ENCODE measurements around the gene KLHDC7A. TPM values are rescaled to one million over a fixed set of nuclear protein-coding genes. Genes with fewer than 3 reads are reported as not detected.
A peak's percentile ranks its signal among the peaks of the same experiment; 100 is the strongest.

KLHDC7A gene
- polyA plus RNA-seq (2011; rRNA removed), result 0.74 and 1.1 TPM in 2 replicates
- polyA plus RNA-seq (2012; cell fraction: cytosol; rRNA removed), result 0.49 and 0.79 TPM in 2 replicates
- 2.0 and 2.3 TPM in 2 replicates for polyA plus RNA-seq (2012; cell fraction: nucleus; rRNA removed)
- 2.3 to 2.9 TPM (median 2.3 TPM) in 3 replicates for polyA plus RNA-seq (2017; fragmentation: RNase III; extraction: RNeasy Plus Mini Kit Qiagen cat#74134 plus additional on column Dnase treatment)
- 0.88 and 1.4 TPM in 2 replicates for polyA minus RNA-seq (2011; rRNA and poly(A)+ RNA removed)

GRCh38 chr1:18480315-18481189 is at the start of gene KLHDC7A:
TSS of gene KLHDC7A (plus strand) at chr1:18480930. CDS start at chr1:18480982, 52 bp downstream.
- ChIA-PET CTCF (interaction anchor here (0.5 to 1.0 kb wide), 3 partner anchors 8 to 829 kb away, joined by 3 read pairs; no protein-coding TSS in a partner anchor), POLR2A (no interaction called here)
- no peak for TF ChIP-seq FOSL2 (IDR thresholded peaks at IDR 0.05)
- 0 out of 2 replicates have a peak, but pooled peaks have one; percentile 16 for TF ChIP-seq FOSL2 (CRISPR knock-in tag; IDR thresholded peaks at IDR 0.05)
- TF ChIP-seq EP300 (IDR thresholded peaks at IDR 0.05), result no peak
- TF ChIP-seq ZSCAN20 (CRISPR knock-in tag; IDR thresholded peaks at IDR 0.05), result no peak
- no peak for TF ChIP-seq TFCP2L1 (CRISPR knock-in tag; IDR thresholded peaks at IDR 0.05)
- peak in 1 of 2 experiments; percentile 12; a peak in 1 of 5 replicates for TF ChIP-seq JUN (IDR thresholded peaks at IDR 0.05)
- no peak for TF ChIP-seq ELK1 (IDR thresholded peaks at IDR 0.05; ENCODE audit: low read depth, low read length)
- TF ChIP-seq, protein P1, sequence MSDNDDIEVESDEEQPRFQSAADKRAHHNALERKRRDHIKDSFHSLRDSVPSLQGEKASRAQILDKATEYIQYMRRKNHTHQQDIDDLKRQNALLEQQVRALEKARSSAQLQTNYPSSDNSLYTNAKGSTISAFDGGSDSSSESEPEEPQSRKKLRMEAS (IDR thresholded peaks at IDR 0.05), result peak; percentile 77
- no peak for TF ChIP-seq RARB (CRISPR knock-in tag; IDR thresholded peaks at IDR 0.05)
- no peak for TF ChIP-seq FOSB (CRISPR knock-in tag; IDR thresholded peaks at IDR 0.05)
- no peak for TF ChIP-seq ESRRA (IDR thresholded peaks at IDR 0.05; ENCODE audit: borderline replicate concordance, low read length)
- no peak for TF ChIP-seq SMC3 (IDR thresholded peaks at IDR 0.05)
- no peak for TF ChIP-seq MAFK (IDR thresholded peaks at IDR 0.05; ENCODE audit: partially characterized antibody)
- TF ChIP-seq ZNF302 (CRISPR knock-in tag; IDR thresholded peaks at IDR 0.05), result no peak
- no peak for TF ChIP-seq CBX2 (IDR thresholded peaks at IDR 0.05; ENCODE audit: borderline replicate concordance, low read depth)
- no peaks in the 10 kb centered on the region for H3K9me3 ChIP-seq
- peak within 1 kb of the TSS; percentile 89 to 97 for H3K27ac ChIP-seq
- H3K4me1 ChIP-seq, result peaks cover 22% of the 10 kb centered on the region
- ATAC-seq (peak; percentile 90 to 97), DNase-seq (ENCODE audit: low read depth in 1 of 2, low spot score in 1 of 2) (peak; percentile 60 to 70), FAIRE-seq (no peak)
- peak within 1 kb of the TSS; percentile 88 for H3K4me2 ChIP-seq
- H3K4me3 ChIP-seq, result 0 out of 3 replicates have a peak within 1 kb of the TSS, but pooled peaks have one; percentile 22
- WGBS (ENCODE audit: missing lambda C conversion rate), result 3% methylated on average over 11 of the region's 13 CpGs

GRCh38 chr1:18434041-18434440 is 46.7 kb upstream of the KLHDC7A start:
- H3K4me2 ChIP-seq, result no peak overlapping the region
- H3K9me3 ChIP-seq, result no peaks in the 10 kb centered on the region
- ChIA-PET CTCF (no interaction called here), POLR2A (no interaction called here)
- WGBS (ENCODE audit: missing lambda C conversion rate), result 5% methylated on average over 2 of the region's 3 CpGs
- H3K27ac ChIP-seq, result no peak overlapping the region
- no peak overlapping the region for H3K4me3 ChIP-seq
- no peak for FAIRE-seq
- no peaks in the 10 kb centered on the region for H3K4me1 ChIP-seq
- DNase-seq (ENCODE audit: low read depth in 1 of 2, low spot score in 1 of 2), result no peak
- no peak for ATAC-seq
- TF ChIP-seq SMC3 (IDR thresholded peaks at IDR 0.05) (no peak), PHF8 (IDR thresholded peaks at IDR 0.05; ENCODE audit: borderline replicate concordance, low read depth) (no peak), EP300 (IDR thresholded peaks at IDR 0.05) (no peak), POLR2AphosphoS2 (conservative IDR thresholded peaks at IDR 0.05; ENCODE audit: low read length) (no peak), CBX2 (IDR thresholded peaks at IDR 0.05; ENCODE audit: borderline replicate concordance, low read depth) (no peak), ATOH8 (CRISPR knock-in tag; IDR thresholded peaks at IDR 0.05; ENCODE audit: low read depth) (no peak), RCOR1 (IDR thresholded peaks at IDR 0.05; ENCODE audit: low read depth, low read length) (no peak), ZFP36 (IDR thresholded peaks at IDR 0.05; ENCODE audit: borderline replicate concordance, partially characterized antibody) (no peak), HOXB5 (CRISPR knock-in tag; IDR thresholded peaks at IDR 0.05) (no peak), E2F6 (IDR thresholded peaks at IDR 0.05; ENCODE audit: borderline replicate concordance, low read depth) (no peak), RFX5 (IDR thresholded peaks at IDR 0.05) (no peak), NFE2L2 (conservative IDR thresholded peaks at IDR 0.05; ENCODE audit: low read length) (no peak)
- TF ChIP-seq, protein P2, sequence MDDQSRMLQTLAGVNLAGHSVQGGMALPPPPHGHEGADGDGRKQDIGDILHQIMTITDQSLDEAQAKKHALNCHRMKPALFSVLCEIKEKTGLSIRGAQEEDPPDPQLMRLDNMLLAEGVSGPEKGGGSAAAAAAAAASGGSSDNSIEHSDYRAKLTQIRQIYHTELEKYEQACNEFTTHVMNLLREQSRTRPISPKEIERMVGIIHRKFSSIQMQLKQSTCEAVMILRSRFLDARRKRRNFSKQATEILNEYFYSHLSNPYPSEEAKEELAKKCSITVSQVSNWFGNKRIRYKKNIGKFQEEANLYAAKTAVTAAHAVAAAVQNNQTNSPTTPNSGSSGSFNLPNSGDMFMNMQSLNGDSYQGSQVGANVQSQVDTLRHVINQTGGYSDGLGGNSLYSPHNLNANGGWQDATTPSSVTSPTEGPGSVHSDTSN (IDR thresholded peaks at IDR 0.05), result no peak
- TF ChIP-seq, protein P3, sequence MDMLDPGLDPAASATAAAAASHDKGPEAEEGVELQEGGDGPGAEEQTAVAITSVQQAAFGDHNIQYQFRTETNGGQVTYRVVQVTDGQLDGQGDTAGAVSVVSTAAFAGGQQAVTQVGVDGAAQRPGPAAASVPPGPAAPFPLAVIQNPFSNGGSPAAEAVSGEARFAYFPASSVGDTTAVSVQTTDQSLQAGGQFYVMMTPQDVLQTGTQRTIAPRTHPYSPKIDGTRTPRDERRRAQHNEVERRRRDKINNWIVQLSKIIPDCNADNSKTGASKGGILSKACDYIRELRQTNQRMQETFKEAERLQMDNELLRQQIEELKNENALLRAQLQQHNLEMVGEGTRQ (IDR thresholded peaks at IDR 0.05), result no peak
- TF ChIP-seq, protein P4, sequence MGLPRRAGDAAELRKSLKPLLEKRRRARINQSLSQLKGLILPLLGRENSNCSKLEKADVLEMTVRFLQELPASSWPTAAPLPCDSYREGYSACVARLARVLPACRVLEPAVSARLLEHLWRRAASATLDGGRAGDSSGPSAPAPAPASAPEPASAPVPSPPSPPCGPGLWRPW (IDR thresholded peaks at IDR 0.05), result no peak
